NAMALWA (cell line): Measurements from ENCODE around the gene GYS2.

Experiments
- DNase-seq: peaks from one replicate; pipeline ENCODE4 v3.0.0-alpha.2; 2015; ENCODE audit warnings: low spot score

GYS2 gene

GRCh38 chr12:21552635-21553328, 51.9 kb downstream of the GYS2 start:
- DNase-seq: no peak

DNA sequence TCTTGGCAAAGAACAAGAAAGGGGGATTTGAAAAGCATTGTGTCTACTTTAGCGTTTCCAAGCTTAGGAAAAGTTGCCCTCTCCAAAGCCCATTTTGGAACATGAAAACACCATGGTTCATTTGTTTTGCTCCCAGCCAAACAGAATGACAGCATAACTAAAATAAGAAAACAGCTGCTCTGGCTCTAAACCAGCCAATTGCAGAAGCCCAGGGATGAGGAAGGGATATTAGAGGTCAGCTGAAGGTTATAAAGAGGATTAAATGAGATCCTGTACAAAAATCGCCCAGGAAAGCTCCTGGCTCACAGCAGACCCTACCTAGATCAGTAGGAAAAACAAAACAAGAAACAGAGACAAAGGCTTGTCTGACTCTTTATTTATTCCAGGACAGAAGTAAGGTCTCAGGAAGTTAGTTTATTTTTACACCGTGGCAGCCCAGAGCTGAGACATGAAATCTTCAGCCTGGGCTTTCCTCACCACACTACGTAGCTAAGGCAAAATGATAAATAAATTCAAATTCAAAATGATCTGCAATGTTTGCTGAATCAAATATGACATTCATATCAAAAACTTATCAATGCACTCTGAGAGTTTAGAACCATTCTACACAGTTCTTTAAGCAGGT, 52.7 kb downstream of the GYS2 start:
- DNase-seq: no peak

- no peak for DNase-seq
These were observed 57.2 kb downstream of the GYS2 start for GRCh38 chr12:21547437-21547836.

- DNase-seq: no peak
These were observed 57.9 kb downstream of the GYS2 start for GRCh38 chr12:21546716-21547115.

DNA sequence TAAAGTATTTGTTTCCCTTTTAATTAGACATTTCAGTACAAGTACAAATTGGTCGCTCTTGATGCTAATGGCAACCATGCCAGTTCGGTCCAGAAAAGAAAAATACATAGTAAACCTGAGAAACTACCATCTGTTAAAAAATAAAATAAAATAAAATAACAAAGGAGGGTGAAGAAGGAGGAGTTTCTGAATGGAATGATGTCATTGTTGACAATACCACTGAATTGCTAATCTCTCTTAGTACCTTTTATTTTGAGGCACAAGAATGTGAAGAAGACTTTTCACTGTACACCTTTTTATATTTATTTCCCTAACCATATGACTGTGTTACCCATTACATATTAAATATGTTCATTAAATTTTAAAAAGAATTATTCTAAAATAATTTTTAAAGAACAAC, 59.1 kb downstream of the GYS2 start:
- DNase-seq: no peak

DNA sequence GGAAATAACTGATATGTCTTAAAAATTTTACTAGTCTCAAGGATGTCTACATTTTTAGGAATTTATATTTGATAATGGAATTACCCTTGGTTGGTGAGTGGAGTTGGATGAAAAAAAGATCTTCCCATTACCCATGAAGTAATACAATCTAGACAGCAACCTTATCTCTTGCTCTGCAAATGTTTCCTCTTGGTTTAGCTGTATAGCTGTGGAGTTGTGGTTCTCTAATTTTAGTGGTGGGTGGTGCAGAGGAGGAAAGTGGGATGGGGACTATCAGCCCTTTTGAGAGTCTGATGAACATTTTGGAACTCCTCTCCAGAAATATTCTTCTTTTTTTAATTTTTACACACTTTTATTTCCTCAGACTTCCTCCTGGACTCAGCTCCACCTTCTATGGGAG, 61.5 kb downstream of the GYS2 start:
- DNase-seq: no peak

DNA sequence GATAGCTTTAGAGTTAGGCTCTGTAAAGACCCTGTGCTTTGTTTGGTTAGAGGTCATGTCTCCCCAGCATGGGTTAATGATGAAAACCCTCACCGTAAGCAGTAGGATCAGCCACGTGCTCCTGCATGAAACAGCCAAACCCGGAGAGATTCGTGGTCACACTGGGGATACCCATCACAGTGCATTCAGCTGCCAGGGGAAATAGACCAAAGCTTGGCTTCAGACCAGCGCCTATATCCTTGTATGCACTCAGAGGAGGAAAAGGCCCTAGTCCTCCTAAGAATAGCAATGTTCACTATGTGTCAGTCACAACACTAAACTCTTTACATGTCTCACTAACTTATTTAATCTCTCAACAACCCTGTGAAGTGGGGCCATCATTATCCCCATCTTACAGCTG, 62.2 kb downstream of the GYS2 start:
- no peak for DNase-seq

GRCh38 chr12:21541773-21542172, 62.9 kb downstream of the GYS2 start:
- no peak for DNase-seq

GRCh38 chr12:21539797-21540196, 64.8 kb downstream of the GYS2 start:
- no peak for DNase-seq

- no peak for DNase-seq
These were observed 66.5 kb downstream of the GYS2 start for GRCh38 chr12:21538061-21538653.

GRCh38 chr12:21529456-21529855, 75.2 kb downstream of the GYS2 start:
- no peak for DNase-seq

DNA sequence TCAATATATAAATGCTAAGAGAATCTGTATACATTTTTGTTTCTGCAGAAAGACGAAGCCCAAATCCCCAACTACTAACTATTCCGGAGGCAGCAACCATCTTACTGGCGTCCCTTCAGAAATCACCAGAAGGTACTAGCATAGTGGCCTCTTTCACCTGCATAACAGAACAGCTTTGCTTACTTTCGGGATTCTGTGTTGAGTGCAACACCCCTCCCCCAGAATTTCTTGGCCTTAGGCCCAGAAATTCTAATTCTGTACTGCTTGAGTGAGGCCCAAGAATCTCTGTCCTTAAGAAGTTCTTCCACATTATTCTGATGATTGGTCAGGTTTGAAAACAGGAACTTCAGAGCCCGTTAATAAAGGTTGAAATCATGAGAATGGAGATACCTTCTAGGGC, 75.7 kb downstream of the GYS2 start:
- no peak for DNase-seq

DNA sequence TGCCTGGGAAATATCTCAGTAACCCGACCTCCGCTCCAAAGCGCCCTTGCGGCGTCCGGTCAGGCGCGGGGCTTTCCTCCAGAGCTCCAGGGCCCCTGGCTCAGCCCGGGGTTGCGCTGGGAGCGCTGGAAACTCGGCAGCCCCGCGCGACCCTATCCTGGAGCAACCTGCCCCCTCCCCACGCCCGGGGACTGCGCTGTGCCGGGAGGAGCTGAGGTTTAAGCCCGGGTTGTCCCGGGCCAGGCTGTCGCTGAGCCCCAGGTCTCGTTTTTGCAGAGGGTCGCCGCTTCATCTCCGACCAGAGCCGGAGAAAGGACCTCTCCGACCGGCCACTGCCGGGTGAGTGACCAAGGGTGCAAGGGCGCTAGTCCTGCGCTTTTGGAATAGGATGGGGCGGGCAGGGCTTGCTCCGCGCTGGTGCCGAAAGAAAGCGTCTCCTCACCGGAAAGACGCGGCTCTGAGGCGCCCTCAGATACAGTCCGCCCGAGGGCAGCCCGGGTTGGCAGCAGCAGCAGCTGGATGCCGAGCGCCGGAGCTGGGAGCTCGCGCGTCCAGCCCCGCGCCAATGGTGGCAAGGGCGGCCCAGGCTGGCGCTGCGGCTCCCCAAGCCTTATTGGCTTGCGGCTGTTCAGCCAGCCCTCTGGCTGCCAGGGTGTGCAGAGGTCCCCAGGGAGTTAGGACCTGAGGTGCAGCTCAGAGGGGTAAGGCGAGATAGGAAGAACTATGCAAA, 77.0 kb downstream of the GYS2 start:
- DNase-seq: peak; percentile 82

GRCh38 chr12:21526721-21527345, 77.8 kb downstream of the GYS2 start:
- no peak for DNase-seq

DNA sequence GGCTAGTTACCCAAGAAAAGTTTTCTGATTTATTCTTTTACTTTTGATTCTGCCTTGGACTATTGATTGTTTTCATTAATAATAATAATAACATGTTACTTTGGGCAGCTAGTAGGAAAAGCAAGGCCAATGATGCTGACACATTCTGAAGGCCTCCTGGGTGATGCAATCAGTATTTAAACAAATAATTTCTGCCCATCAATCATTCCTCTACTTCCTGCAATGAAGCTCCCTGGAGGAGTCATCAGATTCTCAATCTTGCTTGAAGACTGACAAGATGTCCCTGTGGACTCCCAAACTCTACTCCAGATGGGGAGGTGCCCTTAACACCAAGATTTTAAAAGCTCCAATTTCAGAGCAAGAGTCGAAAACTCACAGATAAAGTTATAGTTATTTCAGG, 78.6 kb downstream of the GYS2 start, which contains the start of gene SPX:
Gene SPX, plus strand, starts transcription at position 244 of the 400 bp plus-strand sequence. CDS start 177 bp downstream, outside the sequence.
- no peak for DNase-seq

DNA sequence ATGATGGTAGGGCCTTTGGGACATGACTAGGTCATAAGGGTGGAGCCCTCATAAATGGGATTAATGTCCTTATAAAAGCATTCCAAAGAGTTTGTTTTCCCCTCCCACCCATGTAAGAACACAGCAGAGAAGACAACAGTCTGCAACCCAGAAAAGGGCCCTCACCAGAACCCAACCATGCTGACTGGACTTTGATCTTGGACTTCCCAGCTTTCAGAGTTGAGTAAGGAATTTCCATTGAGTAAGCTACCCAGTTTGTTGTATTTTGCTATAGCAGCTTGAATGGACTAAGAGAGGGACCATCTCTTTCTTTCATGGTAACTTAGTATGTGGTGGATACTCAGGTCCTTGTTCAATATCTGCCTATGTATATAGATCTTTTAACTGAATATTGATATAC, 81.5 kb downstream of the GYS2 start:
- DNase-seq: no peak

- DNase-seq: no peak
These were observed 83.1 kb downstream of the GYS2 start for GRCh38 chr12:21521541-21521940.

DNA sequence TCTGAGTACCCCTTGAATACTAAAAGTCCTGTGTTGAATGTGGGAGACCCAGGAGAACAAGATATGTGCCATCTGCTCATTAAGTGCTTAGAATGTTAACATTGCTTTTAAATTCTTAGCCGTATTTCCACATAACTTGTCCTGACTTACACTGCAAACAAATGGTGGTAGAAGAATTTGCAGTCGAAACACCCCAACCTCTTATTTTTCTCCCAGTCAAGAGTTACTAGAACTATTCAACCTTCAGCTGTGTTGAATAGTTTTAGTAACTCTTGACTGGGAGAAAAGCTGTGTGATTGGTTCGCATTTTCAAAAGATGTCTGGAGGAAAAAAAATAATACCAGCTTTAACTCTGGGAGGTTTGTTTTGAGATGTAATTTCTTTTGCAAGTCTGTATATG, 86.2 kb downstream of the GYS2 start:
- no peak for DNase-seq

- no peak for DNase-seq
These were observed 88.4 kb downstream of the GYS2 start for GRCh38 chr12:21516281-21516680.

DNA sequence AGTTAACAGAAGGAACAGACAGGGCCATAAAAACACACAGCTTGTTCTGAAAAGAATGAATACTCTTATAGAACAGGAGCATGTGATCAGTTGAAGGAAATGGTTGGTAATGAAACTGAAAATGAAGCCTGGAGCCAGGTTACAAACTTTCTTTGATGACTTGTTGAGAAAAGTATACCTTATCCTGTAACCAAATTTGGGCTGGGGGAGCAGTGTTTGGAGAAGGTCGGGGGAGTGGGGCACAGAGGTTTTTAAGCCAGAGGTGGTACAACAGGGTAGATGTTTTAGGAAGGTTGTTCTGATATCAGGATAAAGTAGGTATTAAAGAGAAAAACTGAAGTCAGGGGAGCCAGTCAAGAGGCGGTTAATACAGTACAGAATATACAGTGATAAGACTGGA, 94.9 kb downstream of the GYS2 start:
- no peak for DNase-seq

GRCh38 chr12:21507849-21508248, 96.8 kb downstream of the GYS2 start:
- DNase-seq: no peak

- DNase-seq: no peak
These were observed 98.8 kb downstream of the GYS2 start for GRCh38 chr12:21505888-21506287.
